K562 (cell line): ENCODE measurements around the gene CALHM4. TPM values are rescaled to one million over a fixed set of nuclear protein-coding genes. Genes with fewer than 3 reads are reported as not detected.

Experiments used
- MGA ChIP-seq: fragments of 450-650 bp; IDR thresholded peaks from 2 replicates; pipeline ENCODE4 v1.6.1; 2016; ENCODE audit warnings: mild to moderate bottlenecking, moderate library complexity
- polyA plus RNA-seq, 8 experiments: library from polyadenylated mRNA; depleted of rRNA in 4 of 8; stranded (reverse) in 5 of 8; unstranded in 3 of 8; fragments of >200 nt; fragmentation: Nextera tagmentation in 2 of 8; fragmentation: Illumina TruSeq in 1 of 8; extraction: Ambion mirVana in 2 of 8; extraction: Trizol in 1 of 8; gene quantifications; 2 replicates each; pipeline versions ENCODE4 v1.2.1 to v1.2.3, GENCODE V29; 2011 to 2014; ENCODE audit warnings: inconsistent platforms in 1 of 8, missing spikeins in 1 of 8
- total RNA-seq, 7 experiments: library from RNA; depleted of rRNA in 6 of 7; stranded (reverse); fragments of >200 nt in 6 of 7; fragmentation: Illumina TruSeq in 2 of 7; extraction: Trizol in 2 of 7; gene quantifications; 2 replicates each; pipeline versions ENCODE4 v1.2.1 to v1.2.3, GENCODE V29; 2011 to 2021; ENCODE audit warnings: low replicate concordance in 1 of 7

The CALHM4 gene
- total and polyA plus RNA-seq, 9 of the 15 experiments (the other 6 are each of a cell fraction or from before 2014, with no cell fraction given): not detected

- TF ChIP-seq MGA: no peak
- TF ChIP-seq, all 486 proteins: peak for 0
Measured at GRCh38 chr6:116586276-116586675, 32.7 kb downstream of the CALHM4 start (continued).
